Astrocyte of the spinal cord (primary cell): ENCODE data around the gene CACNA1H.

Experiments used
- DNase-seq: peaks from one replicate; pipeline ENCODE4 v3.0.0; 2011; ENCODE audit warnings: low read depth, low spot score
- H3K4me3 ChIP-seq: 2 replicates; pipeline ENCODE4 v1.5.1; 2011; ENCODE audit warnings: low read depth, mild to moderate bottlenecking, low read length, moderate library complexity
- CTCF ChIP-seq: IDR thresholded peaks from 2 replicates; pipeline ENCODE4 v1.5.1; 2012; ENCODE audit warnings: low read depth, mild to moderate bottlenecking, low read length, inconsistent platforms
- in situ Hi-C: cut with HindIII; loops from 2 replicates; pipeline ENCODE4 v1.10.0; 2017; ENCODE audit warnings: low sequenced_read_pairs

The CACNA1H gene

DNA sequence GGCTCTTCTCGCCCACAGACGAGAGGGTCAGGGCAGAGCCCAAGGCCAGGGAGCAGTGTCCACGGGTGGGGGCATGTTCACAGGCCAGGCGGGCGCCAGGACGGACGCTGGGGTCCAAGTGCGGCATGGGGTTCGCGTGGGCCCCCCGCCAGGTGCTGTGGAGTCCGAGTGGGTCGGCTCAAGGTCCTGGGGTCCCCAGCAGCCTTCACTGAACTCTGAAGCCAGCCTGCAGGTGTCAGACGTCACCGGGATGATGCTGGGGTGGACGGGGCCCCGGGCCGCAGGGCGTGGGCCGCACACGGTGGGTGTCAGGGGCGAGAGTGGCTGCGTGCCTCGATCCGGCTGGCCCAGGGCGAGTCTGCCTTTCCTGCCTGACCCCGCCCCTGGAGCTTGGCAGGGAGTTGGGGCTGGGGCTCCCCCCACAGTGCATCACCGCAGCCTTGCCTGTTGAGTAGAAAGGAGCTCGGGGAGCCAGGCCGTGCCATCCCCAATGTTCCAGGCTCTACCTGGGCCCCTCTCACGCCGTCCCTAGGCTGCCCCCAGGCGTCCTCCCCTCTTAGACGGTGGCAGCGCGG is 19.0 kb downstream of the CACNA1H start:
- no peak overlapping the region for H3K4me3 ChIP-seq
- in situ Hi-C loops, result no loop called here
- DNase-seq, result no peak

DNA sequence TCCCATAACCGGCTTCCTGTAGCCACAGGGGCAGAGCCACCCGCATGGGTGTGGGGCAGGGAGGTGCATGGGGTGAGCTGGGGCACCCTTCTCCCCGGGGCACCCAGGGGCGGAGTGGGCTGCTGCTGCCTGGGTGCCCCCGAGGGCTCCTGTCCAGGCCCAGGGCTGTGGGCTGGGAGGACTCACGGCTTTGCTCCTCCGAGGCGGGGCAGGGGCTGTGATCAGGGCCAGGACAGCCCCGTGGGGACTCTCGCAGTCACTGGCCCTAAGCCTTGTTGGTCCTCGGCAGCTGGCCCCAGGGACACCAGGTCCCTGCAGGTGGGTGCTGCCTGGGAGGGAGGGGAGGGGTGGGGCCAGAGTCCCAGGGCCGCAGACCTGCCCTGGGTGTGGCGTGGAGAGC is 19.7 kb downstream of the CACNA1H start:
- TF ChIP-seq CTCF, result no peak
- in situ Hi-C loops, result no loop called here
- no peak overlapping the region for H3K4me3 ChIP-seq
- DNase-seq, result no peak

More for the DNA sequence above, 19.0 kb downstream of the CACNA1H start:
- no peak for TF ChIP-seq CTCF

- no peak for TF ChIP-seq CTCF
- in situ Hi-C loops, result no loop called here
- no peak overlapping the region for H3K4me3 ChIP-seq
- DNase-seq, result no peak
Measured at GRCh38 chr16:1173788-1174451, 21.0 kb downstream of the CACNA1H start.

GRCh38 chr16:1174477-1175357 is 21.8 kb downstream of the CACNA1H start:
- no peak for TF ChIP-seq CTCF
- H3K4me3 ChIP-seq, result no peak overlapping the region
- peak; percentile 55 for DNase-seq
- in situ Hi-C loops, result no loop called here

DNA sequence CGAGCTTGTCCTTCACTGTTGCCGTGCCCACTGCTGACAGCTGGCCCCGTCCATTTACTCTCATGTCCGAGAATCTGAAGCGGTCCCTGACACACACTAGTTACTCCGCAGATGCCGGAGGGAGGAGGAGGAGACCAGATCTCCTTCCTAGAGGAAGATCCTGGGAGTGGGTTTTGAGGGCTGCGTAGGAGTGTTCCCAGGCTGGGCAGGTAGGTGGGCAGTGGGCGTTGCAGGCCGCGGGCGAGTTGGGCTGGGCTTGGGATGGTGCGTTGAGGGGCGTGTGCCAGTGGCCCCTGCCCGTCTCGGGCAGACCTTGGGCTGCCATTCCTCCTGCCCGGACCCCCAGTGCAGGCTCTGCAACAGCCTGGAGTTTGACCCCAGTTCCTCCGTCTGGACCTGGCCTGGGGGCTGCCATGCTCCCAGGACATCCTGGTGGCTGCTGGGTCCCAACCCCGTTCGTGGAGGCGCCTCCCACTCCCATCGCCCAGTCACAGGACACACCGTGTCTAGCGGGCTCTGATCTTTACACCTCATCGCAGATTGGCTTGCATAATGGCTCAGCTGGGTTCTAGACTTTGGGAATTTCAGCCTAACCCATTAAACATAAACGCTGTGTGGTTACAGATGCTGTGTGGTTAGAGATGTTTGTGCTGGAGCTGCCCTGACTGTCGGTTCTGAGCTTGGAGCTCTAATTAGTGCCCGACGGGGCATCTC is 22.8 kb downstream of the CACNA1H start:
- no peak for TF ChIP-seq CTCF
- in situ Hi-C loops, result no loop called here

DNA sequence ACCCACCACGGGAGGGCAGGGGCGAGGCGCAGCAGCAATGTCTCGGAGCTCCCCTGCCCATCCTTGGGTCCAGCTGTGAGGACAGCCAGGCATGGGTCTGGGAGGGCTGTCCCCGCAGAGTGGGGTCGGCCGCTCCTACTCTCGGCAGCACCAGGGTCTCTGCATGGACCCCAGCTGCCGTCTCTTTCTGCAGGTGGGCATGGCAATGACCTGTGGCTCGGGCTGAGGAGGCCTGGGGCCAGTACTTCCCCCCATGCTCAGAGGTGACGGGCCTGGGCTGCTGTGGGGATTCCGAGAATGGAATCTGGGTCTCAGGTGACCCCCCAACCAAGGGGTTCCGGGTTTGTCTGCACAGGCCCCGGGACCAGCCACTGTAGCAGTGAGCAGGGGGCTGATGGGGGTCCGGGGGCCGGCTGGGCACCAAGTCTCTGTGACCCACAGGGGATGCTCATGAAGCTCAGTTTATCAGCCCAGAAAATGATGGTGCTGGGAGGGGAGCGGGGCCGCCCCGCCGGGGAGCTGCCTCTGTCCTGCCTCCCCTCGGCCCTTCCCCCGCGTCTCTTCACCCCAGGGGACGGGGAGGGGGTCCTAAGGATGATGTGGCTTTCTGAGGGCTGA is 23.5 kb downstream of the CACNA1H start:
- no peak for TF ChIP-seq CTCF
- in situ Hi-C loops, result no loop called here
- H3K4me3 ChIP-seq, result no peak overlapping the region
- no peak for DNase-seq

More for the DNA sequence above, 22.8 kb downstream of the CACNA1H start:
- DNase-seq, result no peak
- H3K4me3 ChIP-seq, result no peak overlapping the region
